HepG2 (cell line): ENCODE data around the gene FAM174C. TPM values are rescaled to one million over a fixed set of nuclear protein-coding genes. Genes with fewer than 3 reads are reported as not detected.

ENCODE experiments used
- AGO1 ChIP-seq: fragments of 200-400 bp; formaldehyde crosslinking; IDR thresholded peaks from 2 replicates; pipeline ENCODE4 v1.6.1; 2017; ENCODE audit warnings: mild to moderate bottlenecking, low read depth, low read length, moderate library complexity; ENCODE audit not compliant: poor library complexity, severe bottlenecking
- ARNTL ChIP-seq: sonication (generic); formaldehyde crosslinking; IDR thresholded peaks from 2 replicates; pipeline ENCODE4 v1.4.0; 2020; ENCODE audit warnings: mild to moderate bottlenecking, missing genetic modification reagents
- FOXP4 ChIP-seq: sonication (generic); formaldehyde crosslinking; IDR thresholded peaks from 2 replicates; pipeline ENCODE4 v1.4.0; 2020; ENCODE audit warnings: missing genetic modification reagents
- GABPA ChIP-seq, 2 experiments: IDR thresholded peaks; 2 replicates each; pipeline ENCODE4 v1.6.1; 2011 to 2016; ENCODE audit warnings: low read depth in 2 of 2, low read length in 1 of 2, missing biosample characterization in 1 of 2, missing genetic modification characterization in 1 of 2
- GABPB1 ChIP-seq: IDR thresholded peaks from 2 replicates; pipeline ENCODE4 v1.6.1; 2016; ENCODE audit warnings: mild to moderate bottlenecking, missing genetic modification reagents, moderate library complexity, missing compliant biosample characterization
- HNF4A ChIP-seq: sonication (generic); formaldehyde crosslinking; IDR thresholded peaks from 2 replicates; pipeline ENCODE4 v1.4.0; 2020; ENCODE audit warnings: missing genetic modification reagents
- HOXD1 ChIP-seq: sonication (generic); formaldehyde crosslinking; IDR thresholded peaks from 2 replicates; pipeline ENCODE4 v1.5.0; 2020; ENCODE audit warnings: missing genetic modification reagents
- ISL2 ChIP-seq: sonication (generic); formaldehyde crosslinking; IDR thresholded peaks from 2 replicates; pipeline ENCODE4 v1.5.0; 2020; ENCODE audit warnings: missing genetic modification reagents
- MIXL1 ChIP-seq: IDR thresholded peaks from 2 replicates; pipeline ENCODE4 v1.6.1; 2016
- NR2F1 ChIP-seq, 2 experiments: fragments of 450-650 bp in 1 of 2; formaldehyde crosslinking in 1 of 2; IDR thresholded peaks; 2 replicates each; pipeline versions ENCODE4 v1.5.0 to v1.6.1; 2016 to 2020; ENCODE audit warnings: mild to moderate bottlenecking in 1 of 2, missing compliant biosample characterization in 1 of 2, missing genetic modification reagents in 1 of 2, moderate library complexity in 1 of 2
- NR2F2 ChIP-seq: IDR thresholded peaks from 2 replicates; pipeline ENCODE4 v1.6.1; 2012; ENCODE audit warnings: low read depth, inconsistent platforms, borderline replicate concordance
- PITX1 ChIP-seq: sonication (generic); formaldehyde crosslinking; IDR thresholded peaks from 2 replicates; pipeline ENCODE4 v1.5.1; 2020; ENCODE audit warnings: mild to moderate bottlenecking, missing genetic modification reagents
- RBM22 ChIP-seq: fragments of 200-400 bp; formaldehyde crosslinking; optimal IDR thresholded peaks from 2 replicates; pipeline ENCODE3; 2017; ENCODE audit warnings: mild to moderate bottlenecking, low read length, moderate library complexity
- SP5 ChIP-seq: IDR thresholded peaks from 2 replicates; pipeline ENCODE4 v1.6.1; 2016; ENCODE audit warnings: low read depth, borderline replicate concordance
- SPEN ChIP-seq: sonication (generic); formaldehyde crosslinking; IDR thresholded peaks from 2 replicates; pipeline ENCODE4 v1.5.1; 2020; ENCODE audit warnings: low read depth, mild to moderate bottlenecking, missing genetic modification reagents
- ZBTB7A ChIP-seq: sonication (generic); formaldehyde crosslinking; IDR thresholded peaks from 2 replicates; pipeline ENCODE4 v1.8.0; 2022; ENCODE audit warnings: mild to moderate bottlenecking, missing genetic modification reagents
- ZBTB7B ChIP-seq: sonication (generic); formaldehyde crosslinking; IDR thresholded peaks from 2 replicates; pipeline ENCODE4 v1.4.0; 2020; ENCODE audit warnings: missing genetic modification reagents
- ZMYM2 ChIP-seq: sonication (generic); formaldehyde crosslinking; IDR thresholded peaks from 2 replicates; pipeline ENCODE4 v1.8.0; 2022; ENCODE audit warnings: mild to moderate bottlenecking, missing genetic modification reagents
- ZNF496 ChIP-seq: sonication (generic); formaldehyde crosslinking; IDR thresholded peaks from 2 replicates; pipeline ENCODE4 v1.8.1; 2023; ENCODE audit warnings: mild to moderate bottlenecking, moderate library complexity, missing genetic modification reagents; ENCODE audit not compliant: insufficient replicate concordance
- ZNF746 ChIP-seq: sonication (generic); formaldehyde crosslinking; IDR thresholded peaks from 2 replicates; pipeline ENCODE4 v1.8.0; 2022; ENCODE audit warnings: mild to moderate bottlenecking, missing genetic modification reagents
- ZNF891 ChIP-seq: sonication (generic); formaldehyde crosslinking; IDR thresholded peaks from 2 replicates; pipeline ENCODE4 v1.5.0; 2020; ENCODE audit warnings: mild to moderate bottlenecking, missing genetic modification reagents
- ZSCAN21 ChIP-seq: sonication (generic); formaldehyde crosslinking; IDR thresholded peaks from 2 replicates; pipeline ENCODE4 v1.8.0; 2022; ENCODE audit warnings: mild to moderate bottlenecking, missing genetic modification reagents, moderate library complexity, borderline replicate concordance
- polyA plus RNA-seq, 8 experiments: library from polyadenylated mRNA; depleted of rRNA in 3 of 8; stranded (reverse) in 7 of 8; unstranded in 1 of 8; fragments of >200 nt; fragmentation: Illumina TruSeq in 4 of 8; extraction: Trizol in 4 of 8; gene quantifications; 2 replicates each; pipeline versions ENCODE4 v1.2.1 to v1.2.3, GENCODE V29; 2011 to 2016; ENCODE audit warnings: low read depth in 4 of 8, missing spikeins in 1 of 8, mixed read lengths in 1 of 8; ENCODE audit not compliant: insufficient read depth in 1 of 8
- total RNA-seq, 5 experiments: library from RNA; depleted of rRNA; stranded (reverse); fragments of >200 nt; fragmentation: Illumina TruSeq; extraction: Trizol; gene quantifications; 2 replicates each; pipeline ENCODE4 v1.2.3, GENCODE V29; 2016; ENCODE audit warnings: low read depth in 1 of 5
- TF ChIP-seq, protein P1 (sequence below): sonication (generic); formaldehyde crosslinking; IDR thresholded peaks from 2 replicates; pipeline ENCODE4 v1.5.0; 2020; ENCODE audit warnings: missing genetic modification reagents, mild to moderate bottlenecking, borderline replicate concordance
- TF ChIP-seq, protein P2 (sequence below): sonication (generic); formaldehyde crosslinking; IDR thresholded peaks from 2 replicates; pipeline ENCODE4 v1.8.0; 2022; ENCODE audit warnings: missing genetic modification reagents, mild to moderate bottlenecking, moderate library complexity, borderline replicate concordance
- TF ChIP-seq, protein P3 (sequence below): IDR thresholded peaks from 2 replicates; pipeline ENCODE4 v1.6.1; 2016

The FAM174C gene
- total and polyA plus RNA-seq, 2 of the 13 experiments (the other 11 are each of a cell fraction or from before 2014, with no cell fraction given), result 19.5 to 31.3 TPM

GRCh38 chr19:1254530-1255185, 20.7 kb upstream of the FAM174C start (continued):
- TF ChIP-seq RBM22 (peak; percentile 85), SPEN (peak; percentile 72; the same call in 1 of the 2 replicates), PITX1 (peak; percentile 87), ISL2 (0 out of 2 replicates have a peak, but pooled peaks have one; percentile 35), ZMYM2 (peak; percentile 93), NR2F2 (peak; percentile 99), ZBTB7A (peak; percentile 70; the same call in 1 of the 2 replicates), GABPA (IDR thresholded peaks at IDR 0.05; ENCODE audit: low read depth, low read length) (no peak), GABPA (CRISPR knock-in tag; IDR thresholded peaks at IDR 0.05; ENCODE audit: low read depth) (peak; percentile 45; the same call in 1 of the 2 replicates), ZBTB7B (CRISPR knock-in tag) (peak; percentile 51; the same call in 1 of the 2 replicates), AGO1 (peak; percentile 13), ZNF891 (CRISPR knock-in tag) (no peak), GABPB1 (CRISPR knock-in tag) (no peak; the same call in 1 of the 2 replicates), HNF4A (CRISPR knock-in tag) (peak; percentile 97), SP5 (CRISPR knock-in tag) (peak; percentile 53), MIXL1 (CRISPR knock-in tag) (0 out of 2 replicates have a peak, but pooled peaks have one; percentile 20), ZNF746 (CRISPR knock-in tag) (peak; percentile 86), ARNTL (CRISPR knock-in tag) (0 out of 2 replicates have a peak, but pooled peaks have one; percentile 30), HOXD1 (CRISPR knock-in tag) (no peak), ZSCAN21 (CRISPR knock-in tag) (no peak), NR2F1 (CRISPR knock-in tag; IDR thresholded peaks at IDR 0.05) (peak; percentile 93 to 99), FOXP4 (CRISPR knock-in tag) (peak; percentile 64; the same call in 1 of the 2 replicates), ZNF496 (no peak)
- TF ChIP-seq, protein P1, sequence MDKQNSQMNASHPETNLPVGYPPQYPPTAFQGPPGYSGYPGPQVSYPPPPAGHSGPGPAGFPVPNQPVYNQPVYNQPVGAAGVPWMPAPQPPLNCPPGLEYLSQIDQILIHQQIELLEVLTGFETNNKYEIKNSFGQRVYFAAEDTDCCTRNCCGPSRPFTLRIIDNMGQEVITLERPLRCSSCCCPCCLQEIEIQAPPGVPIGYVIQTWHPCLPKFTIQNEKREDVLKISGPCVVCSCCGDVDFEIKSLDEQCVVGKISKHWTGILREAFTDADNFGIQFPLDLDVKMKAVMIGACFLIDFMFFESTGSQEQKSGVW (CRISPR knock-in tag), result no peak
- TF ChIP-seq, protein P2, sequence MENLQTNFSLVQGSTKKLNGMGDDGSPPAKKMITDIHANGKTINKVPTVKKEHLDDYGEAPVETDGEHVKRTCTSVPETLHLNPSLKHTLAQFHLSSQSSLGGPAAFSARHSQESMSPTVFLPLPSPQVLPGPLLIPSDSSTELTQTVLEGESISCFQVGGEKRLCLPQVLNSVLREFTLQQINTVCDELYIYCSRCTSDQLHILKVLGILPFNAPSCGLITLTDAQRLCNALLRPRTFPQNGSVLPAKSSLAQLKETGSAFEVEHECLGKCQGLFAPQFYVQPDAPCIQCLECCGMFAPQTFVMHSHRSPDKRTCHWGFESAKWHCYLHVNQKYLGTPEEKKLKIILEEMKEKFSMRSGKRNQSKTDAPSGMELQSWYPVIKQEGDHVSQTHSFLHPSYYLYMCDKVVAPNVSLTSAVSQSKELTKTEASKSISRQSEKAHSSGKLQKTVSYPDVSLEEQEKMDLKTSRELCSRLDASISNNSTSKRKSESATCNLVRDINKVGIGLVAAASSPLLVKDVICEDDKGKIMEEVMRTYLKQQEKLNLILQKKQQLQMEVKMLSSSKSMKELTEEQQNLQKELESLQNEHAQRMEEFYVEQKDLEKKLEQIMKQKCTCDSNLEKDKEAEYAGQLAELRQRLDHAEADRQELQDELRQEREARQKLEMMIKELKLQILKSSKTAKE (CRISPR knock-in tag), result peak; percentile 87; the same call in 1 of the 2 replicates
- TF ChIP-seq, protein P3, sequence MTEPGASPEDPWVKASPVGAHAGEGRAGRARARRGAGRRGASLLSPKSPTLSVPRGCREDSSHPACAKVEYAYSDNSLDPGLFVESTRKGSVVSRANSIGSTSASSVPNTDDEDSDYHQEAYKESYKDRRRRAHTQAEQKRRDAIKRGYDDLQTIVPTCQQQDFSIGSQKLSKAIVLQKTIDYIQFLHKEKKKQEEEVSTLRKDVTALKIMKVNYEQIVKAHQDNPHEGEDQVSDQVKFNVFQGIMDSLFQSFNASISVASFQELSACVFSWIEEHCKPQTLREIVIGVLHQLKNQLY (CRISPR knock-in tag), result peak; percentile 42; the same call in 1 of the 2 replicates
